GM12874 (cell line): ENCODE results near the gene IRF4.

ENCODE experiments used
- CTCF ChIP-seq: IDR thresholded peaks from 2 replicates; pipeline ENCODE4 v1.5.1; 2011; ENCODE audit warnings: low read depth, mild to moderate bottlenecking, control low read depth, low read length, moderate library complexity; ENCODE audit not compliant: insufficient read depth

Gene IRF4

GRCh38 chr6:355373-356208 is 36.0 kb upstream of the IRF4 start:
- no peak for TF ChIP-seq CTCF

DNA sequence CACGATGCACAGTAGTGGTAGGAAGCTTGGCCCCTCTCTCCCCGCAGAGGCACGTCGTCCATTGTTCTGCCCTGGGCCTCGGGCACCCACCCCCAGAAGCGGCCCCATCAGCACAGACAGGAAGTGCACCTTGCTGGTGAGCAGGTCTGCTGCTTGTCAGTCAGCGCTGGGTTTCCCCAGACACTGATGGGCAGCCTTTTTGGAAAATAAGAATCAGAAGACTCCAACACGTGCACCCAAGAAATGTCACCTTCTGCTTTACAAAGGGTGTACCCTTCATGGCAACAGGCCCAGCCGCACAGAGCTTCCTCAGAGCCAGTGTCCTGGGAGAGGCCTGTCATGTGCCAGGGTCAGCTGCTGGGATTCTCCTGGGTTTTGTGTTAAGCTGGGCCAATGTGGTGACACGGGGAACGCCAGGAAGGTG is 34.7 kb upstream of the IRF4 start:
- TF ChIP-seq CTCF, result no peak

GRCh38 chr6:357261-357790 is 34.2 kb upstream of the IRF4 start:
- TF ChIP-seq CTCF, result no peak

DNA sequence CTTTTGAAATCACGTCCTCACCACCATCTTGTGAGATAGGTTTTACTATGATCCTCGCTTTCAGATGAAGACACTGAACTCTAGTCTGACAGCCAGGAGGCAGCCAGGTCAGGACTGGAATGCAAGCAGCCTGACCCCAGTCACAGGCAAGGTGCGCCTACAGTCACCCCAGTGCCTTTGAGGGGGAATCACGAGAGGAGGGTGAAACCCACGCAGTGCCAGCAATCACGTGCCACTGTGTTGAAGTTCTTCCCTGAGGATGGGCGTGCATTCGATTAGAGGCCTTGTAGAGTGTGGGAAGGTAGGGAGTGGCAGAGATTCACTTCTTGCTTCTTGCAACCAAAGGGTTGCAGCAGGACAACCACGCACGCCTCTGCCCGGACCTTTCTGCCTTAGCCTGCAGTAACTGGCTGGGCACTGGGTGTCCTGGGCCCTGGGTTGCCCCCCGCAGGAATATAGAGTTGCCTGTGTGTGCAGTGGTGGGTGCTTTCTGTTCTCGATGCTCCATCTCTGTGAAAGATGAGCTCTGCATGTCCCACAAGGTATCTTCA is 33.7 kb upstream of the IRF4 start:
- TF ChIP-seq CTCF, result no peak

DNA sequence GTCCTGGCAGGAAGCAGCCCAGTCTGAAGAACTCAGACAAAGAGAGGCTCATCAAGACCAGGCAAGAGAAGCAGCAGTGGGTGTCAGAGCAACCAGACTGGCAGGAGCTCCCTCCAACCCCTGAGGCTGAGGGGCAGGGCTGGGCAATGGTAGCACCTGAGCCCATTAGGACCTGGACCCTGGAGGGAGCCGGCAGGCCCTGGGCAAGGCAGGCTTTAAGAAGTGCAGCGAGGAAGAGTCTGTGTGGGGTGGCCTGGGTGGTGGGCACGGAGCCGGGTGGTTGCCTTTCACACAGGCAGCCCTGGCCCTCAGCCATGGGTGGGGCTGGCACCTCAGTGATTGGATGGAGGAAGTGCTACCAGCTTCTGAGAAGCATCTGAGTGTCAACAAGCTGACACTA is 33.1 kb upstream of the IRF4 start:
- no peak for TF ChIP-seq CTCF

- no peak for TF ChIP-seq CTCF
Observed at GRCh38 chr6:358847-359246, 32.7 kb upstream of the IRF4 start.

DNA sequence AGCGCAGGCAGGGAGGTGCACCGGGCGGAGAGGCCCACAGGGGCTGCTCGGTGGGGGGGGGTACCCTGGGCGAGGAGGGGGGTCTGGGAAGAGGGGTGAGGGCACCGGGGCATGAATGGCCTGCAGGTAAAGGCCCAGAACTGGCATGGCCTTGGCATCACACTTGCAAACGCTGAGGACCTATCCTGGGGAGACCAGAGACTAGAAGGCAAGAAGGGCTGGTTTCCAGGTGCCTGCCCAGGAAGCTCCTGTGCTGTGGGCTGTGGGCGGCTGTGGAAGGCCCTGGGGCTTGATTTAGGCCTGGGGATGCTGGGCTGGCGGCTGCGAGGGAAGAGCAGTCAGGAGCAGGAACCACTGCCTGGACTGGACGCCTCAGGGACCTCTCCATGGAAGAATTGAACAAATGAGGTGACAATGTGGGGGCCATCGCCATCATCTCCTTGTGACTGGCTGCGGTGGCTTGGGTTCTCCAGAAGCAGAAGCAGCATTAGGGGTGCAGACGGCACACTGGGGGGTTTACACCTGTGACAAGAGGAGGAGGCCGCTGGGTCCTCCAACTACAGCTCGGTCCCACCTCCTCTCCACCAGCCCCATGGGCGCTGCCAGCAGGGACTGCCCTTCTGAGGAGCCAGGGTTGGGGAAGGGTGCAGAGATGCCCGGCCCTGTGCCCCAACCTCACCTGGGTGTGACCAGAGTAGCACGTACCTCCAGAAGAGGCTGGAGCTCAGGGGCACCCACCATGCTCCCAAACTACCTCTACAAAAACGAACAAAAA is 32.1 kb upstream of the IRF4 start:
- TF ChIP-seq CTCF, result no peak
